ENCODE results near the gene GNG11. TPM values are rescaled to one million over a fixed set of nuclear protein-coding genes. Genes with fewer than 3 reads are reported as not detected.

The GNG11 gene
- total and polyA plus RNA-seq, 2 of the 13 experiments (the other 11 are each of a cell fraction or from before 2014, with no cell fraction given), result not detected

GRCh38 chr7:93883917-93884345 lies 37.6 kb upstream of the GNG11 start:
- H4K20me1 ChIP-seq (ENCODE audit: insufficient read depth, low read length), result no peaks in the 10 kb centered on the region
- no peak overlapping the region for H3K4me3 ChIP-seq (replicated peaks in 1 of 3; ENCODE audit: insufficient read depth in 1 of 3, low read depth in 2 of 3, low read length in 3 of 3)
- no peaks in the 10 kb centered on the region for H3K79me2 ChIP-seq (ENCODE audit: insufficient read depth, low read length)
- no peak overlapping the region for H3K4me2 ChIP-seq (ENCODE audit: low read depth, low read length)
- BruUV-seq (replicated peaks), result no TSS peak
- intact Hi-C loops (cut with micrococcal nuclease; ENCODE audit: unreplicated experiment) (no loop called here), in situ Hi-C loops (cut with HindIII; ENCODE audit: extremely low pct_ligation_motif_present, low pct_unique_long_range_greater_than_20kb) (no loop called here)
- H3K9ac ChIP-seq (ENCODE audit: insufficient read depth, low read depth, low read length), result no peak overlapping the region
- 0 out of 5 replicates have a peak, but pooled peaks cover 0 to under 1% of the 10 kb centered on the region in 2 experiments for H3K27me3 ChIP-seq (ENCODE audit: control insufficient read depth in 1 of 2, insufficient read depth in 2 of 2, low read length in 2 of 2)
- no peak overlapping the region for H2AFZ ChIP-seq (ENCODE audit: low read length)
- POLR2A ChIA-PET, result no interaction called here
- H3K9me3 ChIP-seq (ENCODE audit: low read length), result no peaks in the 10 kb centered on the region
- ATAC-seq (no peak), DNase-seq (ENCODE audit: low spot score) (no peak), FAIRE-seq (no peak)
- CTCF ChIA-PET (ENCODE audit: low intra/inter-chr PET ratio, low total read pairs), result no interaction called here
- no peak overlapping the region for H3K27ac ChIP-seq (ENCODE audit: extremely low read length, insufficient read depth, low read length)
- TF ChIP-seq ZNF282 (IDR thresholded peaks at IDR 0.05; ENCODE audit: partially characterized antibody) (no peak), MXI1 (IDR thresholded peaks at IDR 0.05; ENCODE audit: borderline replicate concordance, low read depth, low read length) (no peak), SSRP1 (CRISPR knock-in tag; IDR thresholded peaks at IDR 0.05) (no peak), KDM1A (CRISPR knock-in tag; IDR thresholded peaks at IDR 0.05) (no peak), ZGPAT (CRISPR knock-in tag; IDR thresholded peaks at IDR 0.05) (no peak), HMG20A (CRISPR knock-in tag; IDR thresholded peaks at IDR 0.05; ENCODE audit: borderline replicate concordance) (no peak), ZNF136 (CRISPR knock-in tag; IDR thresholded peaks at IDR 0.05; ENCODE audit: low read depth) (no peak), SYNCRIP (IDR thresholded peaks at IDR 0.05; ENCODE audit: insufficient read depth, low read depth, low read length) (no peak), HNRNPH1 (optimal IDR thresholded peaks at IDR 0.05; ENCODE audit: low read depth, low read length) (no peak), CSRNP2 (CRISPR knock-in tag; conservative IDR thresholded peaks at IDR 0.05; ENCODE audit: low read depth) (no peak), TRIM24 (CRISPR knock-in tag; IDR thresholded peaks at IDR 0.05) (no peak), ZNF143 (CRISPR knock-in tag; IDR thresholded peaks at IDR 0.05) (no peak)
- no peaks in the 10 kb centered on the region for H3K4me1 ChIP-seq (ENCODE audit: insufficient read depth, low read length)
- no peaks in the 10 kb centered on the region for H3K36me3 ChIP-seq (replicated peaks in 1 of 2; ENCODE audit: control insufficient read depth in 1 of 2, insufficient read depth in 2 of 2, low read length in 2 of 2)
